Measurements from ENCODE around the gene TNFSF10.

The TNFSF10 gene

GRCh38 chr3:172541945-172542488, 18.8 kb upstream of the TNFSF10 start:
- TF ChIP-seq, protein P1, sequence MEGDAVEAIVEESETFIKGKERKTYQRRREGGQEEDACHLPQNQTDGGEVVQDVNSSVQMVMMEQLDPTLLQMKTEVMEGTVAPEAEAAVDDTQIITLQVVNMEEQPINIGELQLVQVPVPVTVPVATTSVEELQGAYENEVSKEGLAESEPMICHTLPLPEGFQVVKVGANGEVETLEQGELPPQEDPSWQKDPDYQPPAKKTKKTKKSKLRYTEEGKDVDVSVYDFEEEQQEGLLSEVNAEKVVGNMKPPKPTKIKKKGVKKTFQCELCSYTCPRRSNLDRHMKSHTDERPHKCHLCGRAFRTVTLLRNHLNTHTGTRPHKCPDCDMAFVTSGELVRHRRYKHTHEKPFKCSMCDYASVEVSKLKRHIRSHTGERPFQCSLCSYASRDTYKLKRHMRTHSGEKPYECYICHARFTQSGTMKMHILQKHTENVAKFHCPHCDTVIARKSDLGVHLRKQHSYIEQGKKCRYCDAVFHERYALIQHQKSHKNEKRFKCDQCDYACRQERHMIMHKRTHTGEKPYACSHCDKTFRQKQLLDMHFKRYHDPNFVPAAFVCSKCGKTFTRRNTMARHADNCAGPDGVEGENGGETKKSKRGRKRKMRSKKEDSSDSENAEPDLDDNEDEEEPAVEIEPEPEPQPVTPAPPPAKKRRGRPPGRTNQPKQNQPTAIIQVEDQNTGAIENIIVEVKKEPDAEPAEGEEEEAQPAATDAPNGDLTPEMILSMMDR (IDR thresholded peaks at IDR 0.05): no peak

DNA sequence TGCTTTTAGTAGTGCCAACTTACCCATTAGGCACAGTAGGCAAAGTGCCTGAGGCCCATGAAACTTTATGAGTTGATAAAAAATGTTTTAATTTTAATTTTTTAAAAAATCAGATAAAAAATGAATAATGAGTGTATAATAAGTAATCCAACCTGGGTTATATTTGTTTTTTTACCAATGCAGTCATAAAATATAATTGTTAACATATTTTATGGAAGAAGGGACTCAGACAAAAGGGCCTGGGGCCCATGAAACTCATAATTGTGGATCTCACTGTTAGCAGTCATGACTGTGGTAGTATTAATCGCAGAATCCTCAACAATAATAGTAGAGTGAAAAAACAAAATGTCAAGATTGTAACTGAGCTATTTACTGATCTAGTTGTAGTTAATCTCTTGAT, 16.8 kb upstream of the TNFSF10 start:
- TF ChIP-seq, protein P1 (IDR thresholded peaks at IDR 0.05): no peak

DNA sequence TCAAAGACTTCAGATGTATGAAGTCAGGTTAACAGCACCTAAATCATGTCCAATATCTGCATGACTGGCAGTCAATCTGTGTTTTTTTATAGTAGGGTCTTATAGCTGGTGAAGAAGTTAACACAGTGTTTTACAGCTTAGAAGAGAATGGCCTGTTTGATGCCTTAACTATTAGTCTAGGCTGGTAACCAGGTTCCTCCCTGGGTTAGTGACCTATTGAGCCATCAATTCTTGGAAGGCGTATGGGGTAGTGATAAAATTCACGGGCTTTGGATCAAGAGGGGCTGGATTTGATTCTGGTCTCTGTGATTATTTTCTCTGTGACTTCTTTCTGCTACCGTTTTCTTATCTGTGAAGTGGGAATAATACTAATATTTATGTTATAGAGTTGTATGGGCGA, 16.0 kb upstream of the TNFSF10 start:
- TF ChIP-seq, protein P1 (IDR thresholded peaks at IDR 0.05): no peak

GRCh38 chr3:172538368-172539151, 15.3 kb upstream of the TNFSF10 start:
- TF ChIP-seq, protein P1 (IDR thresholded peaks at IDR 0.05): no peak

DNA sequence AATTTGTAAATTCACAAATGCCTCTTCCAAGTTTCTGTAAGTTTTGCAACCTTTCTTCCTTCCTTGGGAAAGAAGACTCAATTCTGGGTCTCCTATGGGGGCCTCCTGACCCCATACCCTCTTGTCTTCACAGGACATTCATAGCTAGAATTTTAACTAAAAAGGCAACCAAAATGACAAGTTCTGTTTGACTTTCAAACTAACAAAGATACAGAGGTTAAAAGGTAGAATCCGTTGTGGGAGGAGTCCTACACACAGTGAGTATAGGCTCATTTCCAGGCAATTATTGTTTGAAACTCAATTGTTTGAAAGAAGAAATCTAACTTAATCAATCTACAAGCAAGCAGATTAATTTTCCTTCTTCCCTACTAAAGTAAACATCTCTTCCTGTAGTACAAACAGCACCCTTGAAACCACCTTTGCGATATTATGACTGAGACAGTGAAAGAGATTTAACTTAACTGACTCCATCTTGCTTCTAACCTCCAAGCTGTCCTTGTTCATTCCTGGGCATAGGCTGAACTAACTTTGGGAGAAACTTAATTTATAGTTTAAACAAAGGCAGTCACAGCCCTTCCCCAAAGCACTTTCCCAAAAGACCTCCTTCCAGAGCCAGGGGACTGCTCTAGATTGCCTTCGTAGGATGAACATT, 14.4 kb upstream of the TNFSF10 start:
- TF ChIP-seq, protein P1 (IDR thresholded peaks at IDR 0.05): no peak

DNA sequence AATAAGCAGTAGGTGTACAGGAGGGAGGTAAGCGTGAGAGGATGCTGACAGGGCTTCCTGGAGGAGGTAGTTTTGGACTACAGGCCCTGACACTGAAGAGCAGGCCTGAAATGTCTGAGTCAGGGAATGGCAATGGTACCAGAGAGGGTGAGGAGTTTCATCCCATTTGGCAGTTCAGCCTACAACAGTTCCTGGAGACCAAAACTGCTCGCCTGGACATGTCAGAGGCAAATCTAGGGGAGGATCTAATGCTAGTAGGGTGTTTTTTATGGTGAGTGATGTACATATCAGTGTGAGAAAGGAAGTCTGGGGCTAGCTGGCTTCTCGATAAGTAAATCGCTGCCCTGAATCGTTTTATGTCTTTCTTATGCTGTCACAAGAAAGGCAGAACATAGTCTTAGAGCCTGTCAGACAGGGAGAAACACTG, 13.8 kb upstream of the TNFSF10 start:
- TF ChIP-seq, protein P1 (IDR thresholded peaks at IDR 0.05): no peak

DNA sequence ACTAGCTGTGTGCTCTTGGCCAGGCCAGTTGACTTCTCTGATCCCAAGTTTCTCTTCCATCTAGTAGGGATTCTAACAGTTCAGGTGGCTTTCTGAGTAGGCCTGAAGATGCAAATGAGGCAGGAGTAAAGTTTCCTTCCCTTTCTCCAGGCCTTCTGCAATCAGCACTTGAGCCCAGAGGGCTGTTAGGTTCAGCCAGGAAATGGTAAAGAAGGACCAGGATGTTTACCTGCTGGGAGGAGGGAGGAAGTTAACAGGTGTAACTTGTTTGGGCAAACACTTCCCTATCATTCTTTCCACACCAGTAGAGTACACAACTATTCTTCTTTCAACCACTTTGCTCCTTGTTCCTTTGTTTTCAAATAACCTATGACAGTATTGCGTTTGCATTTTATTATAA, 13.3 kb upstream of the TNFSF10 start:
- TF ChIP-seq, protein P1 (IDR thresholded peaks at IDR 0.05): no peak

All from LNCAP (cell line).